GM19324 (cell line): ENCODE results near the gene GTF2A2.

ENCODE experiments used
- ATAC-seq: cut with Tn5 transposase; IDR thresholded peaks from one replicate; pipeline ENCODE4 v1.9.1; 2021; ENCODE audit warnings: mild to moderate bottlenecking, moderate library complexity; ENCODE audit not compliant: unreplicated experiment, low FRiP score

The GTF2A2 gene

GRCh38 chr15:59609730-59610712, 47.3 kb downstream of the GTF2A2 start:
- ATAC-seq, result no peak

GRCh38 chr15:59605994-59606393, 51.3 kb downstream of the GTF2A2 start:
- ATAC-seq, result no peak

GRCh38 chr15:59598461-59598860, 58.9 kb downstream of the GTF2A2 start:
- ATAC-seq, result no peak

DNA sequence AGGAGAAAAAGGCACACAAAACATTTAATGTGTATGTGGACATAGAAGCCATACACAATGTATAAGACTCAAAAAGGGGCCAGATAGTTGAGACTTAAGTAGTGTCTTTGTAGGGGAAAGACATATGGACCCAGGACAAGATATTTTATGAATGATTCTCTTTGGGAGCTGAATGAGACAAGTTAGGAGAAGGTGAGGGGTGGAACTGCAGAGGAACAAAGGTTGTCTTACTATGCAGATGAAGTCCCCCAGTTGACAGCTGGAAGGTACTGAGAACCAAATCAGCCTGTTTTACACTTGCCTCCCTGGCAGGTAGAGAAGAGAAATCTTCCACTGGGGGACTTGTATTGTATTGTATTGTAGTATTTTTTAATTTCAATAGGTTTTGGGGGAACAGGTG, 60.7 kb downstream of the GTF2A2 start:
- no peak for ATAC-seq

- no peak for ATAC-seq
Observed at GRCh38 chr15:59595434-59595915, 61.8 kb downstream of the GTF2A2 start.

DNA sequence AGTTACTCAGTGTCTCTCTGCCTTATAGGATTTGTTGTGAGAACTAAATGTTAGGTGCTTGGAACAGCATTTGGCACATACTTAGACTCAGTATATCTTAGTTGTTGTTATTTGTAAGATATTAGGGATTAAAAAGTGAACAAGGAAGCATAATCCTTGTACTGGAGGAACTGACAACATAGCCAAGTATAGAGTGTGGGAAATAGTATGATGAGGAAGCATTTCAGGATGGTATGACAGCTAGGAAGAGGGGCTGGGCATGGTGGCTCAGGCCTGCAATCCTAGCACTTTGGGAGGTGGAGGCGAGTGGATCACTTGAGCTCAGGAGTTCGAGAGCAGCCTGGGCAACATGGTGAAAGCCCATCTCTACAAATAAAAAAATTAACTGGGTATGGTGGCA, 62.3 kb downstream of the GTF2A2 start:
- no peak for ATAC-seq

GRCh38 chr15:59594493-59594942, 62.8 kb downstream of the GTF2A2 start:
- no peak for ATAC-seq

GRCh38 chr15:59591356-59591755, 66.0 kb downstream of the GTF2A2 start:
- ATAC-seq, result no peak

DNA sequence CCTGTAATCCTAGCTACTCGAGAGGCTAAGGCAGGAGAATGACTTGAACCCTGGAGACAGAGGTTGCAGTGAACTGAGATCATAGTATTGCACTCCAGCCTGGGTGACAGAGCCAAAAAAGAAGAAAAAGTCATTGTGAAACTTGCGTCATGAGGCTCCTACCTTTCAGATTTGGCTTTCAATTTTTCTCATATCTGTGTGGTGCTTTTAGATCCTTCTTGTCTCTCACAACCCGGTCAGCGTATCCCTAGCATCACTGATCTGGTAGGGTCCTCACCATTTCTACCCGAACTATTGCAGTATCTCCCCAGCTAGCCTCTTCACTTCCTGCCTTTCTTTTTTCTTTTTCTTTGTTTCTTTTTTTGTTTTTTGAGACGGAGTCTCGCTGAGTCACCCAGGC, 67.3 kb downstream of the GTF2A2 start:
- ATAC-seq, result no peak
